HG03064 (cell line): ENCODE results near the gene DCK.
"Not testable (repeated sequence)": the region's sequence is repeated elsewhere in the genome, so short reads cannot be mapped to it uniquely, and the experiment has no call there.

ENCODE experiments used
- ATAC-seq: cut with Tn5 transposase; IDR thresholded peaks from one replicate; pipeline ENCODE4 v1.9.1; 2021; ENCODE audit warnings: low read depth; ENCODE audit not compliant: unreplicated experiment

The DCK gene

DNA sequence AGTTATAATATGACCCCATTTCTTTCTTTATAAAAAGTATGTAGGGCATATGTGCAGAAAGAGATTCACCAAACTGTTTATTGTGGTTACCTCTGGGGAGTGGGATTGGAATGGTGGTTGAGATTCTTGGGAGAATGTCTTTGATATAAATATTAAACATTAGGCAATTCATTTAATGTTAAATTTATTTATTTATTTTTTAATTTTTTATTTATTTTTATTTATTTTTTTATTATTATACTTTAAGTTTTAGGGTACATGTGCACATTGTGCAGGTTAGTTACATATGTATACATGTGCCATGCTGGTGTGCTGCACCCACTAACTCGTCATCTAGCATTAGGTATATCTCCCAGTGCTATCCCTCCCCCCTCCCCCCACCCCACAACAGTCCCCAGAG, 60.2 kb downstream of the DCK start:
- not testable (repeated sequence) for ATAC-seq

DNA sequence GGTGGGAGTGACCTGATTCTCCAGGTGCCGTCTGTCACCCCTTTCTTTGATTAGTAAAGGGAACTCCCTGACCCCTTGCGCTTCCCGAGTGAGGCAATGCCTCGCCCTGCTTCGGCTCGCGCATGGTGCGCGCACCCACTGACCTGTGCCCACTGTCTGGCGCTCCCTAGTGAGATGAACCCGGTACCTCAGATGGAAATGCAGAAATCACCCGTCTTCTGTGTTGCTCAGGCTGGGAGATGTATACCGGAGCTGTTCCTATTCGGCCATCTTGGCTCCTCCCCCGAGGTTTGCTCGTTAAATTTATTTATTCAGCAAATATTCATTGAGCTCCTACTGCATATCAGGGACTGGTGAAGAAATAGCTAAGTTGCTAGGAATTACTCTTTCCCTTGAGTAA, 66.1 kb downstream of the DCK start:
- not testable (repeated sequence) for ATAC-seq

DNA sequence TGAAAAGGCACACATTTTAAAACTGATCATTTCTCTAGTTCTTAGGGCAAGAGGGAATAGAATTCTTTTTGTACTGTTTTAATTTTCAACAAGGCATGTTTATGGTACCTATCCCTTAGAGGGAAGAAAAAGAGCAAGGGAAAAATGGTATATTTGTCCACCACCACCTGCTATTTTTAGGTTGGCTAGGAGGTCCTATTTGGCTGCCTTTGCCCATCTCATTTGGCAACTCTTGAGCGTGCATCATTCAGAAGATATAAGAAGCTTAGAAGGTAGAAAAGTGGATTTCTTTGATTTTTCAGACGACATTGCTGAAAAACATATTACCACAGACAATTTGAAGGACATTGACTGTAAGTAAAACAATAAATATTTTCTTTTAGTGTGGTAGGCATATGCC, 69.0 kb downstream of the DCK start:
- no peak for ATAC-seq

DNA sequence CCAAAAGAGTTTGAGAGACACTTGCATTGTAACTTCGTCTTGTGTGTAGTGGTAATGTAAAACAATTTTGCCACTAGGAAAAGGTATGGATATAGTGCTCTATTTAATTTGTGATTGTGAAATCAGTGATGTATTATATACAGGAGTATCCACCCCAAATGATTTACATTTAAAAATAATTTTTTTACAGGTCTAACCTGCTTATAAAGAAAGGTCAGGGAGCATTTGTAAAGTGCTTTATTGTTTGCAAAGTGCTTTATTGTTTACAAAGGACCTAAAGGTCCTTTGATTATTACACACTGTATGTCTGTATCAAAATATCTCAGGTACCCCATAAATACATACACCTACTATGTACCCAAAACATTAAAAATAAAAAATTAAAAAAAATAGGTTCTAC, 70.3 kb downstream of the DCK start:
- ATAC-seq: no peak

DNA sequence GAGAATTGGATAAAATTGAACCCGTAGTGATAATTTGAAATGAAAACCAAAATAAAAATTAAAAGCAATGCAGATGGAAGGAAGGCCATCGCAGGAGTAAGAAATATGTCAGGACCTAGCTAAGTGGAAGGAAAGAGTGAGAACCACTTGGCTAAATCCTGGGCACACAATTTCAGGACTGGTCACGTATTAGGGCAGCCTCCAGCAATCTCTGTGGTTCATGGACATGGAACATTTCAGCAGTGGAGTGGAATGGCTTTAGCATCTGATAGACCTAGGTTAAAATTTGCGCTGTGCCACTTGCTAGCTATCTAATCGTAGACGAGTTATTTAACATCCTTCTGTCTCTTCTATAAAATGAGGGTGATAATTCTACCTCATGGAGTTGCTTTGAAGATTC, 71.1 kb downstream of the DCK start:
- ATAC-seq: no peak

DNA sequence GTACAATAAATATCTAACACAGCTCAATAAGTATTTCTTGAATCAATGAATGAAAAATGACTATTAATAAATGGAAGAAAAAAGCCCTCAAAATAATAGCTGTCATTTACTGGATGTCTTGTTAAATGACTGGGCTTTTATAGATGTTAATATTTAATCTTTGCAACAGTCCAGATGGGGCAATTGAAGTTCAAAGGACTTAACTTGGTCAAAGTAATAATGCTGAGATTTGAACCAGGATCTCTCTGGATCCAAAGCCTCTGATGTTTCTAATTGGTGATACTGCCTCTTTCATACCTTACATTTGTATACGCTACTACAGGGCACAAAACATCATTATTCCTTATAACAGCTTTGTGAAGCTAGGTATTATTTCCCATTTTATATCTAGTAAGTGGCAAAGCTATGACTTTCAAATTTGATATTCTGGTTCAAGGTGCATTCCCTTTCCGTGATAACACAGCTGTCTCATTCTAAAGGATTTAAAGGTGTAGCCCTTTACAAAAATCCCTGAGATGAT, 72.6 kb downstream of the DCK start:
- ATAC-seq: no peak

DNA sequence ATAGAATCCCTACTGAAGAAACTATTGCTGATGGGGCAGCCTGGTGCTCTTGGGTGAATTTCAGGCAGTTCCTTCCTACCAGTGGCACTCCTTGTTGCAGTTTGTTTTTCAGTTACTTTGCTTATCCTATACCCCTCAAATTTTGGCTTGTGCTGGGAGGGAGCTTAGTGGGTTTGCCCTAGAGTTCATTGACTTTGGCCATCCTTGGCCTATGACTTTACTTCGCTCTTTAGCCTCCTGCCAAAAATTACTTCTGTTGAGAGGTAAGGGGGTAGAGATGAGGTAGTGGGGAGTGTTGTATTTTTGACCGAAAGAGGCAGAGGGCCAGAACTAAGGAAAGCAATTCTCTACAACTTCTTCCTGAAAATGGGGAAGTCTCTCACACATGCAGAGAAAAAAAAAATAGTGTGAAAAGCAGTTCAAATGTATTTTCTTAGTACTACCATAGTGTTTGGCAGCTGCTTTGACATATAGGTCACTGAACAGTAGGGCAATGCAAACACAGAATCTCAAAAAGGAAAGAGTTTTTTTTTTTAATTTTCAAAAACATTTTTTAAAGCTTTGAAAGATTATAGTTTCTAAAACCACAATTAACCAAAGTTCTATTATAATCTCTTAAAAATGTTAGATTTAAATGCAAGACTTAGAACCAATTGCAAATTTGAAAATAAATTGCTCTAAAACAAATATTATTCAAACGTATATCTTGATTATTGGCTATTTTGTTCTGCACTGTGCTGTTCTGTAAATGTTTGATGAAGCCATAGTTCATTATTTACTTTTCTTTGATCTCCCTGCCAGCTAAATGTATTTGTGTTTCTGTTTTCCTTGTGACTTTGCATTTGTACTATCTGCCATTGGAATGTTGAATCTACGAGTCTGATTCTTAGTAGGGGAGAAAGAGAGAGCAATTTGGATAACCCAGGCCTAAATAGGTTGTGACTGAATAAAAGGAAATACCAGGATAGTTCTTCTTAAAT, 73.6 kb downstream of the DCK start:
- no peak for ATAC-seq

DNA sequence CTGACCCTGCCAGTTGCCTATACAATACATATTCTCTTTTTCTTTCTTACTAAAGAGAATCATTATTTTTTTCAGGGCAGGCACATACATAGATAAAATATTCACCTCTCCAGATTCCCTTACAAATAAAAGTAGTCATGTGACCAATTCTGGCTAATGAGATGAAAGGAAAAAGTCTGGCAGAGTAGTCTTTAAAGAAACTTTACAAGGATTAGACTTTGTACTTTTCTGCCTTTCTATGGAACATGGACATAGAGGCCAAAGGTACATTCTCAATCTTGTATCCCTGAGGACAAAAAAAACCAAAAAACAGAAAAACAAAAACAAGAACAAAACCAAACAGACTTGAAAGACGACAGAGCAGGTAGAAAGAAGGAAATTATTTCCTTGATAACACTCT, 75.6 kb downstream of the DCK start:
- ATAC-seq: no peak

DNA sequence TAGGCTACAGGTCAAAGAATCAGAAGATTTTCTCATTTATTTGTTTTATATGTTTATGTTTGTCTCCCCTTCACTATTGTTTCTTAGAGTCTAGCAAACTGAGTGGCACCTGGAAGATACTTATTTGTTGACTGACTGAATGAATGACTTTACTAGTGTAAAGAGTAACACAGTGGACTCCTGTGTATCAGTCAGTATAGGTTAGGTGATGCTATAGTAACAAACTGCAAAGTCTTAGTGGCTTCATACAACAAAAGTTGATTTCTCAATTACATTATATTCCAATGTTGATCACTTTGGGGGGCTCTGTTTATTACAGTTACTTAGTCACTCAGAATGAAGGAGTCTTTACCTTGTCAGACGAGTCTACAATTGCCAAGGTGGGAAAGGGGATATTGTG, 76.6 kb downstream of the DCK start:
- no peak for ATAC-seq

DNA sequence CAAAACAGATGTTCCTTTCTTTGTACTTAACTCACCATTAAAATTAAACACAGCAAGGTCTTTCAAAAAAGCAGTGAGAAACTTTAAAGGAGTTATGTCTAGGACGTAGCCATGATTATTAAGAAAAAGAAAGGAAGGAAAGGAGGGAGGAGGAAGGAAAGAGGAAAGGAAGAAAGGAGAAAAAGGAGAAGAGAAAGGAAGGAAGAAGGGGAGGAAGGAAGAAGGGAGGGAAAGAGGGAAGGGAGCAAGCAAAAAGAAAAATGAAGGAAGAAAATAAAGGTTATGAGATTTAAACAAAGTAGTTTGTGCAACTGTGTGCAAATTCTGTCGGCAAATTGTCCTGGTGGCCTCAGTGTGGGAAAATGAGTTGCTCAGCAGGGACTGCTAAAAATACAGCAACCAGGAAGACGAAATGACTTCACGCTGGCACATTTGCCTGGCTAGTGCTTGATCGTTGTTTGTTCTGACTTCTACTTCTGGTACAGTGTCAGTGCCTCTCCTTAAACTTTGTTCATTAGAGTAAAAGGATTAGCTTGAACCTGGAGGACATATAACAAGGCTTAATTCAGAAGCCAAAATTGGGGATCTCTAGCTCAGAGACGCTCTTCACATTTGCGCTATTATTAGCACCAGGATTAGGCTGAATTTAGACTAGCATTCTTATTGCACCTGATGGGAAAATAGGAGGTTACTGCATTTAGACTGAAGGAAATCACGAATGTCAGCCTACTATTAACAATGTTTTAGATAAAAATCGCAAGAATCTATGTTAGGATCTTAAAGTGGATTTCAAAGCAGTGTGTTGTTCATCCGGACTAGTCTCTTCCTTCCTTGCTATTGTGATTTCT, 81.2 kb downstream of the DCK start:
- ATAC-seq: no peak
